Suprapubic skin (tissue), 4 donors: ENCODE measurements around the gene INPP5K.

Experiments
- CTCF ChIP-seq, 2 donors: fragments of 200-600 bp in 1 of 2; fragments of 450-650 bp in 1 of 2; sonication (generic) in 1 of 2; IDR thresholded peaks; one replicate each; pipeline ENCODE4 v1.5.1; 2016 to 2019; ENCODE audit warnings: antibody characterized with exemption in 2 of 2, mild to moderate bottlenecking in 1 of 2, moderate library complexity in 1 of 2
- POLR2A ChIP-seq, 2 donors: fragments of 450-650 bp; IDR thresholded peaks; one replicate each; pipeline ENCODE4 v1.6.1; 2017; ENCODE audit warnings: antibody characterized with exemption in 2 of 2, mild to moderate bottlenecking in 2 of 2, moderate library complexity in 2 of 2
- POLR2AphosphoS5 ChIP-seq, 3 donors: sonication (generic); formaldehyde crosslinking; IDR thresholded peaks; one replicate each; pipeline ENCODE4 v1.6.1; 2017; ENCODE audit warnings: antibody characterized with exemption in 3 of 3

- TF ChIP-seq CTCF (IDR thresholded peaks at IDR 0.05) (no peak), POLR2A (IDR thresholded peaks at IDR 0.05) (no peak), POLR2AphosphoS5 (IDR thresholded peaks at IDR 0.05) (no peak)
Measured at GRCh38 chr17:1474402-1475189, 41.8 kb downstream of the INPP5K start.
